Lung (tissue), 12 donors: ENCODE measurements around the gene BRD9. TPM values are rescaled to one million over a fixed set of nuclear protein-coding genes. Genes with fewer than 3 reads are reported as not detected.

Source experiments
- ATAC-seq: fragments of 200-7000 bp; cut with Tn5 transposase; one replicate; pipeline ENCODE4 v1.9.1; 2020; ENCODE audit warnings: moderate number of reproducible peaks; ENCODE audit not compliant: insufficient read depth, low FRiP score
- DNase-seq, 3 donors: peaks; one replicate each; pipeline ENCODE4 v3.0.0-alpha.2; 2013 to 2017
- H3K27ac ChIP-seq, 2 donors: one replicate each; pipeline ENCODE4 v1.5.1; 2013; ENCODE audit warnings: mild to moderate bottlenecking in 2 of 2, moderate library complexity in 2 of 2, control low read depth in 1 of 2, inconsistent platforms in 1 of 2, low read depth in 1 of 2, low read length in 1 of 2
- H3K27me3 ChIP-seq, 3 donors: one replicate each; pipeline ENCODE4 v1.5.1; 2013; ENCODE audit warnings: low read length in 2 of 3; ENCODE audit not compliant: control insufficient read depth in 3 of 3, insufficient read depth in 3 of 3
- H3K36me3 ChIP-seq, 4 donors: one replicate each; pipeline ENCODE4 v1.5.1; 2013; ENCODE audit warnings: low read length in 4 of 4, mild to moderate bottlenecking in 1 of 4, moderate library complexity in 1 of 4; ENCODE audit not compliant: control insufficient read depth in 4 of 4, insufficient read depth in 4 of 4
- H3K4me1 ChIP-seq, 5 donors: one replicate each; pipeline ENCODE4 v1.5.1; 2013; ENCODE audit warnings: low read length in 5 of 5, mild to moderate bottlenecking in 2 of 5, moderate library complexity in 1 of 5; ENCODE audit not compliant: control insufficient read depth in 5 of 5, insufficient read depth in 5 of 5
- H3K4me3 ChIP-seq: one replicate; pipeline ENCODE4 v1.5.1; 2013; ENCODE audit warnings: mild to moderate bottlenecking, control low read depth, moderate library complexity
- H3K9ac ChIP-seq, 2 donors: one replicate each; pipeline ENCODE4 v1.5.1; 2013; ENCODE audit warnings: low read length in 2 of 2, control low read depth in 1 of 2; ENCODE audit not compliant: insufficient read depth in 1 of 2
- H3K9me3 ChIP-seq, 4 donors: one replicate each; pipeline ENCODE4 v1.5.1; 2013; ENCODE audit warnings: low read length in 3 of 4, mild to moderate bottlenecking in 1 of 4, moderate library complexity in 1 of 4; ENCODE audit not compliant: control insufficient read depth in 4 of 4, insufficient read depth in 3 of 4
- WGBS, 2 donors: extraction: QIAGEN DNeasy Blood & Tissue Kit; methylation state at CpG; one replicate each; pipeline ENCODE4 v1.1.7; 2013; 5-methylcytosine and 5-hydroxymethylcytosine counted together
- polyA plus RNA-seq, 2 donors: library from polyadenylated mRNA; stranded (reverse); fragments of 200-250 nt; gene quantifications; one replicate each; pipeline ENCODE4 v1.2.1, GENCODE V29; 2013
- total RNA-seq, 2 donors: library from RNA; depleted of rRNA in 1 of 2; stranded (reverse); fragments of >200 nt in 1 of 2; gene quantifications; one replicate each; pipeline ENCODE4 v1.2.1, GENCODE V29; 2014 to 2021
- TF ChIP-seq, protein P1 (sequence below): IDR thresholded peaks from 2 replicates; pipeline ENCODE4 v1.5.1; 2012; ENCODE audit warnings: mild to moderate bottlenecking; ENCODE audit errors: control extremely low read depth, extremely low read depth
- donor health status: control.
- donor health status: control.
- donor health status: Bipolar disorder and iron deficiency.
- donor health status: healthy.
- donor health status: DM: yes; HTN: yes; CAD: no.

The BRD9 gene
- total and polyA plus RNA-seq, 4 donors = 24.3 to 69.7 (median 37.3) TPM

DNA sequence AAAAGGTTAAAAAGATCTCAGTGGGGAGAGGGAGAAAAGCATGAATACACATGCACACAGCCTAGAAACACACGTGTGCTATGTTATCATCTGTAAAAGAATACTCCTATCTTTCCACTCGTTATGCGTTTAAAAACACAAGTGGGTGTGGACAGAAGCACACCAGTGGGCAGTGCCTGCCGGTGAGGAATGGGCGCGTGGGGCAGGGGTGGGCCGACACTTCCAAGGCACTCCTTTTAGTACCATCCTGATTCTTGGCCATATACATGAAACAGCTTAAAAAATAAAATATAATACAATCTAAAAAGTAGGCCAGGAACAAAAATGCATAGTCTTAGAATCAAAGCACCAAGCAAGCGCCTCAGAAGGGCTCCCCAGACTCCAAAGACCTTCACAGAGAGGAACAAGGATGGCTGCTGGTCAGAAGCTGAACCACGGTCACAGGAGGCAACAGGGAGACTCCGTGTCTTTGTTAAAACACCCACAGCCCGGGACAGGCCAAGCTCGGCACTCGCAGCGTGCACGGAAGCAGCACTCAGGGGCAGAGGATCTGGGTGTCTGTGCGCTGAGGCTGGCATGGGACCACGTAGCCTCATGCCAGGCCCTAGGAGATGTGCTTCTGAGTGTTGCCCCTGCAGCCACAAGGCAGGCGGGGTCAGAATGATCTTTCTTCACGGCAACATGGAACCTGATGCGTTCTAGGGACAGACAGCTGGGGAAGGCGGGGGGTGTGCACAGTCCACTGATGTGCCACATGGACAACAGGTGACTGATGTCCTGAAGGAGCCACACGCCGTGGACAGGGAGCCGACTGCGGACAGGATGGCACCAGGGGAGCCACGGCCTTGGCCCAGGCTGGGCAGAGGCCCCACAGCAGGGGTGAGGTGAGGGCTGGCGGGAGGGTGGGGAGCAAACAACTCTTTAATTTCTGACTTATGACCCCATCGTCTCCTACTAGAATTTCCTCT lies 15.9 kb downstream of the BRD9 start:
- TF ChIP-seq, protein P1, sequence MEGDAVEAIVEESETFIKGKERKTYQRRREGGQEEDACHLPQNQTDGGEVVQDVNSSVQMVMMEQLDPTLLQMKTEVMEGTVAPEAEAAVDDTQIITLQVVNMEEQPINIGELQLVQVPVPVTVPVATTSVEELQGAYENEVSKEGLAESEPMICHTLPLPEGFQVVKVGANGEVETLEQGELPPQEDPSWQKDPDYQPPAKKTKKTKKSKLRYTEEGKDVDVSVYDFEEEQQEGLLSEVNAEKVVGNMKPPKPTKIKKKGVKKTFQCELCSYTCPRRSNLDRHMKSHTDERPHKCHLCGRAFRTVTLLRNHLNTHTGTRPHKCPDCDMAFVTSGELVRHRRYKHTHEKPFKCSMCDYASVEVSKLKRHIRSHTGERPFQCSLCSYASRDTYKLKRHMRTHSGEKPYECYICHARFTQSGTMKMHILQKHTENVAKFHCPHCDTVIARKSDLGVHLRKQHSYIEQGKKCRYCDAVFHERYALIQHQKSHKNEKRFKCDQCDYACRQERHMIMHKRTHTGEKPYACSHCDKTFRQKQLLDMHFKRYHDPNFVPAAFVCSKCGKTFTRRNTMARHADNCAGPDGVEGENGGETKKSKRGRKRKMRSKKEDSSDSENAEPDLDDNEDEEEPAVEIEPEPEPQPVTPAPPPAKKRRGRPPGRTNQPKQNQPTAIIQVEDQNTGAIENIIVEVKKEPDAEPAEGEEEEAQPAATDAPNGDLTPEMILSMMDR = no peak
- WGBS, 2 donors = 95 to 97% methylated on average over 28 of the region's 28 CpGs
- no peak for DNase-seq

DNA sequence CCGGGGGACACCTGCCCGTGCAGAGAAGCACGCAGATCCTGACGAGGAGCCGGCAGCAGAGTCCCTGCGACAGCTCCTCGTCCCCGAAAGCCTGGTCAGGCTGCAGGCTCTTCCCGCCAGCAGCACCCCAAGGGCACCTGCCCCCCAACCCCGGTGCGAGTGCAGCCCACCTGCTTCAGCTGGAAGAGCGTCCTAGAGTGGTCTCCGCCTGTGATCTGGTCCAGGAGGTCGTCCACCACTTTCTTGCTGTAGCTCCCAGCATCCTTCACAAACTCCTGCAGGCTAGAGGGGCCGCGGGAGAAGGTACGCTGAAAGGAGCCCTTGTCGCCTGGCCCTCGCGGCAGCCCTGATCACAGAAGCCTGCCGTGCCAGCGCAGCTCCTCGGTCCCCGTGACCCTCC lies 16.7 kb downstream of the BRD9 start:
- Histone ChIP-seq H3K27me3 (no peaks in the 10 kb centered on the region), H3K9ac (no peak overlapping the region), H3K27ac (no peak overlapping the region), H3K4me1 (peaks cover 0 to 2% (median 0%) of the 10 kb centered on the region in 5 donors), H3K36me3 (peaks cover 21 to 55% (median 32%) of the 10 kb centered on the region in 4 donors), H3K9me3 (no peaks in the 10 kb centered on the region), H3K4me3 (no peak overlapping the region)
- WGBS, 2 donors = 97% methylated on average over 24 of the region's 24 CpGs
- DNase-seq (no peak), ATAC-seq (no peak)
- TF ChIP-seq, protein P1 = no peak

More for the DNA sequence above, 15.9 kb downstream of the BRD9 start:
- no peak for ATAC-seq
- Histone ChIP-seq H3K4me3 (no peak overlapping the region), H3K4me1 (peaks cover 0 to 2% (median 0%) of the 10 kb centered on the region in 5 donors), H3K9ac (no peak overlapping the region), H3K36me3 (peaks cover 22 to 55% (median 29%) of the 10 kb centered on the region in 4 donors), H3K9me3 (no peaks in the 10 kb centered on the region), H3K27ac (no peak overlapping the region), H3K27me3 (no peaks in the 10 kb centered on the region)

DNA sequence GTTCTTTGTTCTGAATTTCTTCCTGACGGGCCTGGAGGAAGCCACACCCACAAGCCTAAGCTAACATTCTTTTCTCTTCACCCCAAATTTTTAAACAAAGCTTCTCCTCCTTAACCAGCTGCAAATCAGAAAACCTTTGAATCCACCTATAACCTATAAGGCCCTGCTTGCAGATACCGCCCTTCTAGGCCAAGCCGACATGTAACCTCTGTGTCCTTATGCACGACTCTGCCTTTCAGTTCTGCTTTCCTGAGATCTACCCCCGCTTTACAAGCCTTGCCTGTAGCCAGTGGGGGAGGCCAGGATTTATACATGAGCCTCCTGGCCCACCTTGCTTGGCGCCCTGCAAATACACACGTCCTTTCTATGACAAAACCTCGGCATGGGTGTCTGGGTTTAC lies 19.3 kb downstream of the BRD9 start:
- no peak overlapping the region for H3K27ac ChIP-seq
- ATAC-seq (no peak), DNase-seq (no peak)
- H3K36me3 ChIP-seq = peaks cover 37 to 74% (median 54%) of the 10 kb centered on the region in 4 donors
- TF ChIP-seq, protein P1 = no peak
- H3K9ac ChIP-seq = no peak overlapping the region
- H3K9me3 ChIP-seq = no peaks in the 10 kb centered on the region
- no peak overlapping the region for H3K4me3 ChIP-seq
- peaks cover 0 to 2% (median 0%) of the 10 kb centered on the region in 5 donors for H3K4me1 ChIP-seq
- H3K27me3 ChIP-seq = no peaks in the 10 kb centered on the region
- 77 to 82% methylated on average over 8 of the region's 8 CpGs for WGBS, 2 donors
